ENCODE data around the gene CNTFR. TPM values are rescaled to one million over a fixed set of nuclear protein-coding genes. Genes with fewer than 3 reads are reported as not detected.

CNTFR gene
- total and polyA plus RNA-seq, 2 of the 8 experiments (the other 6 are each of a cell fraction or from before 2014, with no cell fraction given), result 1.2 to 4.2 TPM

- Histone ChIP-seq H3K9me3 (ENCODE audit: insufficient read depth in 2 of 2, low read depth in 1 of 2, low read length in 1 of 2) (no peaks in the 10 kb centered on the region), H3K9ac (replicated peaks in 1 of 4; ENCODE audit: extremely low read depth in 1 of 4, low read depth in 3 of 4, low read length in 3 of 4) (no peak overlapping the region), H3K4ac (replicated peaks; ENCODE audit: insufficient read length, low read depth, low read length) (no peak overlapping the region), H2BK15ac (ENCODE audit: low read length) (peak overlapping the region; percentile 99), H3K79me2 (ENCODE audit: control insufficient read depth in 1 of 2, insufficient read depth in 2 of 2, low read length in 2 of 2) (no peaks in the 10 kb centered on the region), H2BK12ac (ENCODE audit: low read depth, low read length) (peak overlapping the region; percentile 18; the same call in 1 of the 2 replicates), H2BK20ac (ENCODE audit: low read length) (no peak overlapping the region), H3K36me3 (ENCODE audit: control insufficient read depth in 2 of 4, insufficient read depth in 4 of 4, low read length in 3 of 4) (no peaks in the 10 kb centered on the region), H2AK5ac (ENCODE audit: low read depth, low read length) (no peak overlapping the region), H3K27ac (ENCODE audit: low read depth, low read length) (no peak overlapping the region), H4K8ac (ENCODE audit: extremely low read depth, insufficient read depth, low read length) (no peak overlapping the region), H4K20me1 (replicated peaks in 1 of 2; ENCODE audit: control insufficient read depth in 1 of 2, insufficient read depth in 2 of 2, low read length in 2 of 2) (no peaks in the 10 kb centered on the region), H3K23me2 (ENCODE audit: low read depth, low read length) (no peaks in the 10 kb centered on the region), H3K4me1 (replicated peaks in 1 of 4; ENCODE audit: control insufficient read depth in 3 of 4, insufficient read depth in 4 of 4, low read length in 3 of 4) (peaks cover 9 to 42% (median 16%) of the 10 kb centered on the region in 4 experiments), H3K18ac (ENCODE audit: extremely low read depth, low read length) (no peak overlapping the region), H3K23ac (ENCODE audit: insufficient read length) (no peak overlapping the region), H3K4me3 (ENCODE audit: extremely low read depth in 1 of 4, insufficient read depth in 2 of 4, low read depth in 3 of 4, low read length in 4 of 4) (no peak overlapping the region), H3K14ac (ENCODE audit: insufficient read length) (no peak overlapping the region), H3K27me3 (replicated peaks in 1 of 4; ENCODE audit: control insufficient read depth in 3 of 4, extremely low read depth in 1 of 4, insufficient read depth in 3 of 4, low read length in 3 of 4) (peaks cover 0 to 14% (median 9%) of the 10 kb centered on the region in 4 experiments; a peak in 5 of 7 replicates), H3K4me2 (ENCODE audit: insufficient read depth in 1 of 2, low read depth in 2 of 2, low read length in 2 of 2) (no peak overlapping the region), H3K56ac (replicated peaks; ENCODE audit: insufficient read length, low read depth, low read length) (no peak overlapping the region), H4K91ac (replicated peaks; ENCODE audit: insufficient read length, low read length) (no peak overlapping the region), H2BK5ac (ENCODE audit: low read depth, low read length) (no peak overlapping the region), H3K79me1 (ENCODE audit: low read depth, low read length) (no peaks in the 10 kb centered on the region), H2AFZ (ENCODE audit: low read length) (no peak overlapping the region), H4K5ac (ENCODE audit: insufficient read length, low read depth, low read length) (no peak overlapping the region), H2BK120ac (replicated peaks; ENCODE audit: low read depth, low read length) (no peak overlapping the region)
- FAIRE-seq (no peak), DNase-seq (ENCODE audit: low read depth in 1 of 2, low spot score in 2 of 2) (no peak)
- ChIA-PET CTCF (ENCODE audit: partially characterized antibody) (interaction anchor here (0.7 to 6.3 kb wide), 20 partner anchors 8 to 79 kb away, joined by 3 to 48 read pairs (median 4); no protein-coding TSS in a partner anchor), POLR2A (ENCODE audit: partially characterized antibody) (interaction anchor here (1.2 to 2.2 kb wide), 5 partner anchors 9 to 77 kb away, joined by 3 to 7 read pairs (median 5); no protein-coding TSS in a partner anchor)
- 82% methylated on average over 7 of the region's 7 CpGs; no CpG with 5 or more reads in 1 of the 2 experiments for WGBS, 2 experiments (ENCODE audit: extremely low coverage in 1 of 2, insufficient coverage in 1 of 2, insufficient read length in 1 of 2, insufficient replicate concordance in 2 of 2, low coverage in 1 of 2, low lambda C conversion rate in 2 of 2, missing lambda C conversion rate in 1 of 2)
- no peak for TF ChIP-seq SIRT6 (IDR thresholded peaks at IDR 0.05; ENCODE audit: low read length)
- no peak for TF ChIP-seq NRF1 (IDR thresholded peaks at IDR 0.05; ENCODE audit: low read depth, low read length)
- no peak for TF ChIP-seq FOSL1 (IDR thresholded peaks at IDR 0.05; ENCODE audit: insufficient read depth, low read depth, low read length)
- no peak for TF ChIP-seq RAD21 (IDR thresholded peaks at IDR 0.05 in 1 of 2, conservative IDR thresholded peaks at IDR 0.05 in 1 of 2; ENCODE audit: low read depth in 2 of 2, low read length in 2 of 2)
- TF ChIP-seq SRF (IDR thresholded peaks at IDR 0.05; ENCODE audit: low read depth, low read length), result no peak
- TF ChIP-seq SP1 (IDR thresholded peaks at IDR 0.05; ENCODE audit: low read depth, low read length), result no peak
- no peak for TF ChIP-seq TBP (IDR thresholded peaks at IDR 0.05; ENCODE audit: low read depth, low read length)
- no peak for TF ChIP-seq TEAD4 (IDR thresholded peaks at IDR 0.05; ENCODE audit: low read depth, low read length)
- TF ChIP-seq TCF12 (IDR thresholded peaks at IDR 0.05; ENCODE audit: low read depth, low read length), result no peak
- no peak for TF ChIP-seq GTF2F1 (IDR thresholded peaks at IDR 0.05; ENCODE audit: borderline replicate concordance, low read depth, low read length)
- no peak for TF ChIP-seq TAF7 (optimal IDR thresholded peaks at IDR 0.05; ENCODE audit: borderline replicate concordance, low read depth, low read length)
- TF ChIP-seq SAP30 (IDR thresholded peaks at IDR 0.05; ENCODE audit: insufficient read depth, insufficient replicate concordance, low read length), result no peak
- TF ChIP-seq JUND (IDR thresholded peaks at IDR 0.05; ENCODE audit: low read length), result no peak
- no peak for TF ChIP-seq CREB1 (IDR thresholded peaks at IDR 0.05)
These were observed 18.6 kb downstream of the CNTFR start for GRCh38 chr9:34570809-34571480.

Measured in H1 (cell line).